OCI-M2 (cell line): ENCODE data around the gene KRTAP10-2.
"Not testable (repeated sequence)": the region's sequence is repeated elsewhere in the genome, so short reads cannot be mapped to it uniquely, and the experiment has no call there.

Source experiments
- DNase-seq: peaks from one replicate; lab custom pipeline; 2025; ENCODE audit not compliant: unreplicated experiment; lab: John Stamatoyannopoulos, UW

Gene KRTAP10-2

GRCh38 chr21:44568261-44568660, 17.0 kb upstream of the KRTAP10-2 start:
- DNase-seq = no peak

DNA sequence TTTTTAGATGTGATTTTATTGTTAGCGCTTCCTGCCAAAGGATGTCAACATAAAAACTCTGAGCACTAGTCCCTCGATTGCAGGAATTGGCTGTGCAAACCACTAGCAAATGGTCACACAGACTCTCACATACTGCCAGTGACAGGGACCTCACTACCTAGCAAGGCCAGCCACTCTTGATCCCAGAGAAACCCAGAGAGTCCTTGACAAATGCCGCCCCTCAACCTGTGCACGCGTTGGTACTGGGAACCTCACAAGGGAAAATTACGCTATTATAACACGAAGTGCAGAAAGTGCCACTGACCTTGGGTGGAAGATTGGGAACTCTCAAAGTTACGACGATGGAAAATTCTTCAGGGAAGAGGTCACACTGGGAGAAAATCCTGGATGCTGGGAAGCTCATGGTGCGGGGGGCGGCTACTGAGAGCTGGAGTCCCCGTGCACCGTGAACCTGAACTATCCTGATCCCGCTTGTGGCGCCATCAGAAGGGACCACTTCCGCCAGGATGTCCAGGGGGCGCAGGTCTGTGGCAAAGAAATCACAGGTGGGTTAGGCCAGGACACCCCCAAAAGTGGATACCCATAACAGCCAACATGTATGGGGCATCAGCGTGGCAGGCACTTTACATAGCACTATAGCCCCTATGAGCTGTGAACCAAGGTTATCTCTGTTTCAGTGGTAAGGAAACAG, 16.3 kb upstream of the KRTAP10-2 start:
- DNase-seq = no peak

DNA sequence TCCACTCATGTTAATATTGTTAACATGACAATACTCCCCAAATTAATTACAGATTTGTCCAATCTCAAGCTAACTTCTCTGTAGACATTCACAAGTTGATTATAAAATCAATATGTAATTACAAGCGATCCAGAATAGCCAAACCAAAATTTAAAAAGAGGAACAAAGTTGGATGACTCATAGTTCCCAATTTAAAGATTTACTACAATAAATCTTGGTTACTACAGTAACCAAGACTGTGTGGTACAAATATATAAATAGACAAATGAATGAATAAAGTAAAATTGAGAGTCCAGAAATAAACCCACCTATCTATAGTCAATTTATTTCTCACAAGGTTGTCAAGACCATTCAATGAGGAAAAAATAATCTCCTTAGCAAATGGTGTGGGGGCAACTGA, 15.1 kb upstream of the KRTAP10-2 start:
- DNase-seq = no peak

GRCh38 chr21:44564886-44565598, 13.7 kb upstream of the KRTAP10-2 start:
- DNase-seq = no peak

DNA sequence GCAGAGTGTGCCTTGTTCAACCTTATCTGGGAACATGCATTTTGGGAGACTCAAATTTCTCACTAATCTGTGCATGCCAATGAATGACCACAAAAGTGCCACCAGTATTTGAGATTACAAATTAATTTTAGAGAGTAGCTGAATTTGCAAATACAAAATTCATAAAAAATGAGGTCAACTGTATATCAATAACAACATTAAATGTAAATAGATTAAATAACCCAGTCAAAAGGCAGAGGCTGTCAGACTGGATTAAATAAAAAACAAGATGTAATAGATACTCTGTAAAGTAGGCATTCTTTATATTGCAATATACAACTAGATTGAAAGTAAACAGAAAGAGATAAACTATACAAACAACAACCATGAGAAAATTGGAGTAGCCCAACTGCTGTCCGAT, 12.8 kb upstream of the KRTAP10-2 start:
- DNase-seq = no peak

GRCh38 chr21:44558695-44559094, 7.4 kb upstream of the KRTAP10-2 start, which contains the start of gene KRTAP10-3:
KRTAP10-3 (minus strand) TSS chr21:44558795; CDS start chr21:44558715, 80 bp downstream.
- no peak for DNase-seq

DNA sequence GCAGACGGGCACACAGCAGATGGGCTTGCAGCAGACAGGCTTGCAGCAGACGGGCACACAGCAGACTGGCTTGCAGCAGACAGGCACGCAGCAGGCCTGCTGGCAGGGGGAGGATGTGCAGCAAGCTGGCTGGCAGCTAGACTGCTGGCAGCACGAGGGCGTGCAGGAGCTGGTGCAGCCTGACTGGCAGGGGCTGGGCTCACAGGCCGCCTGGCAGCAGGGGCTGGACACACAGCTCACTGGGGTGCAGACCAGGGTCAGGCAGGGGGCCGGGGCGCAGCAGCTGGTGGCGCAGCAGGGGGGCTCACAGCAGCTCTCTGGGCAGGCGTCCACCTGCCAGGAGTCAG, 7.0 kb upstream of the KRTAP10-2 start:
- DNase-seq = not testable (repeated sequence)

DNA sequence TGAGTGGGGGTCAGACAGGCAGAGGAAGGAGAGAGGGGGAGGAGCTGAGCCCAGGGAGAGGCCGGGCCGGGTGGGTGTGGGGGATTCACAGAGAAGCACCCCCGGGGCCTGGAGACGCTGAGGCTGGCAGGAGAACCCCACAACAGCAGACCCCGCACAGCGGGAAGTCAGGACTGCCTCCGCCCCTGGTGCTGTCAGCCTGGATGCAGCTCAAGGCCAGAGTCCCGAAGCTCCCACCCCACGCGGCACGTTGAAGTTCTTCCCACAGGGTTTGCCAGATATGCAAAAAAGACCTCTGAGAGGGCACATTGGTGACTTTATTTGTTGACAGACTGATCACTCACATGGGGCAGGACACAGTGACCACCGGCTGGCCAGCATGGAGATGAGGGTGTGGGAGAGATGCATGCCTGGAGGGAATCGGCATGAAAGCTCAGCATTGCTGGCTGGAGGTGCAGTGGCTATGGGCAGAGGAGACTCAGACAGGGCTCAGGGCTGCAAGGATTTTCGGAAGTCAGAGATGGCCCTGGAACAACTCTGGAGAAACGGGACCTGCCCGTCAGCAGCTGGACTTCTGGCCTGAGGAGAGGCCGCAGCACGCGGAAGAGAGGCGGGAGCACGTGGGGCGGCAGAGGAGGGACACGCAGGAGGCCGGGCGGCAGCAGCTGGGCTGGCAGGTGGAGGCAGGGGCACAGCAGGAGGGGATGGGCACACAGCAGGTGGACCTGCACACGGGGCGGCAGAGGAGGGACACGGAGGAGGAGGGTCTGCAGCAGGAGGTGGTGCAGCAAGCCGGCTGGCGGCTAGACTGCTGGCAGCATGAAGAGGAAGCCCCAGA, 6.4 kb upstream of the KRTAP10-2 start:
- no peak for DNase-seq

DNA sequence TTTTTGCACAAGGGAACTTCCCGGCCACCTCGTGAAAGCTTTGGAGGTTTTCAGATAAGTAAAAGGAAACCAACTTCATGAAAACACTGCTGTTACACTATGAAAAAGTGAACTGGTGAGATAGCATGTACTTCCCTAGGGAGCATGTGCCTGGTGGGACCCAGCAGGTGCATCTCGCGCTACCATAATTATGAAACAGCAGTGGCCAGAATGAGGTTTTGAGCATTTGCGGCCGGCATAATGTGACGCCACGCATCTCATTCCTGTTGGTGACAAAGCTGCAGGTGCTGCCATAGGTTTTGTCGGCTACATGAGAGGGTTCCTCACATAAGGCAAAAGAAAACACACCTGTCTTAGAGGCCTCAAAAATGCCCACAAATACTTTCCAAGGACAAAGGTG, 5.6 kb upstream of the KRTAP10-2 start:
- DNase-seq = no peak

DNA sequence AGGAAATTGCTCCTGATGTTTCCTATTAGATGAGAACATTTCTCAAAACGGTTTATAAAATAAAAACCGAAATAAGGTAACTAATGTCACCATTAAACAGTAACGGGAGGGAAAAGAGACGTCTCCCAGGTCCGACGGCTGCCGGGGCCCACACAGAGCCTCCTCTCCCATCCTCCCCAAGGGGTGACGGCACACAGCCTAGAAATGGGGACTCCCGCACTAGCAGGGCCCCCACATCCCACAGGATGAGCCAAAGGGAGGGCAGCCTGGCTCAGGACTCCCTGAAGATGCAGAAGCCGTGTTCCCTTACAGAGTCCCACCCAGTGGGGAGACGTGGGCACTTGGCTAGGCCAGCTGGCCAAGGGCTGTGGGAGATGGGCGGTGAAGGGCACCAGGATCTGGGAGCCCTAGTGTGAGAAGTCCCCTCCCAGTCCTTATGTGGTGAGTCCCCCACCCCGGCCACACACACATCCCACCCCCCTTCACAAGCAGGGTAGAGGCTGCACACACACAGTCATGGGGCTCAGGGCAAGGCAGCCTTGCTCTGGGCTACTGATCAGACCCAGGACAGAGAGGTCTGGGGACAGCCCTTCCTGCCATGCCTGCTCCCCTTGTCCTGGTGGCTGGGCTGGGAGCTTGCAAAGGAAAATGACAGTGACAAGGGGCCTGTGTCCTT, 4.0 kb upstream of the KRTAP10-2 start:
- DNase-seq = no peak

DNA sequence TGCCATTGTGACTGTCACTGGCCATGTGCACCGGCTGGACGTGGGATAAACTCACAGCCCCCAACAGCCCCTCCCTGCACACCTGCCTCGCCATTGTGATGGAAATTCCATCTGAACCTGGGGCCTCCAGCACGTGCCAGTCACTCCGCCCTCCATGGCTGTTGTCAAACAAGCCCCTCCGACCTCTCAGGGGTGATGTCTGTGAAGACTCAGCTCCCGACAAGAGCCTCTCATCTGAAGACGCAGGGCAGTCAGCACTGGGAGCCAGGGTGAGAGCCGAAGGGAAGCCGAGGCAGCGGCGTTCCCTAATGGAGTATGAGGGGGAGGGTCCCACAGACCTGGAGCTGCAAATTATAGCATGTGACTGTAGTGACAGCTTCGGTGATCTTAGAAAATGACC, 1.4 kb upstream of the KRTAP10-2 start:
- no peak for DNase-seq

DNA sequence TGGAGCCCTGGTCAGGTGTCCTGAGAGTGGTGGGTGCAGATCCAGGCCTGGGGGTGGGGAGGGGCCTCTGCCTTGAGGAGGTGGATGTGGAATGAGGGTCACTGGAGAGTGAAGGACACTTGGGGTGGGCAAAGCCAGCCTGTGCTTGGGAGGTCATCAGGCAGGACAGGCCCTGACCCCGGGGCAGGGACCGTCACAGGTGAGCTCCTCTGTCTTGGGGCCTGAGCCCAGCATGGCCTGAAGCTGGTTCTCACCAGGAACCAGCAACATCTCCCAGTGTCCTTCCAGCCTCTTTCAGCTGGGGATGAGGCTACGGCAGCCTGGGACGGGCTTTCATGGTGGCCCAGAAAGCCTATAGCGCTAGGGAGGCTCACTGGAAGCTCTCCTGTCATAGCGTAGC, 831 bp upstream of the KRTAP10-2 start:
- no peak for DNase-seq

GRCh38 chr21:44550807-44551206, 498 bp downstream of the KRTAP10-2 start:
- no peak for DNase-seq

GRCh38 chr21:44550285-44550684, 1.0 kb downstream of the KRTAP10-2 start:
- not testable (repeated sequence) for DNase-seq

- DNase-seq = no peak
These were observed 1.6 kb downstream of the KRTAP10-2 start for GRCh38 chr21:44549525-44550211.

DNA sequence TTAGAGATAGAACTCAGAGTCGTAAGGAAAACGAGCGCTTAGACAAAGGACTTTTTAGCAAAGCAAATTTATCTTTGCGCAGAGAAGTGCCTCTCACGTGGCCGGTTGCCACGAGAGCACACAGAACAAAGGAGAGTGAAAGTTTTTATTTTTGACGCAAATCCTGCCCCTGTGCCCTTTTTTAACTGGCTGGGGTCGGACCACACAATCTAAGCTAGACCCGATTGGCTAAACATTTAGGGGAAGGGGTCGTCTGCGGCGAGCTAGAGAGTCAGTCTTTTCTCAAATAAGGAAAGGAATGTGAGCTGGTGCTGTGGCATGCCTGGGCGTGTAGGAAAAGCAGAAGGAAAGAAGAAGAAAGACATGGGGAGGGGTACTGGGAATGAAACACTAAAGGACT, 2.4 kb downstream of the KRTAP10-2 start:
- no peak for DNase-seq

GRCh38 chr21:44548381-44548780, 2.9 kb downstream of the KRTAP10-2 start:
- DNase-seq = no peak

DNA sequence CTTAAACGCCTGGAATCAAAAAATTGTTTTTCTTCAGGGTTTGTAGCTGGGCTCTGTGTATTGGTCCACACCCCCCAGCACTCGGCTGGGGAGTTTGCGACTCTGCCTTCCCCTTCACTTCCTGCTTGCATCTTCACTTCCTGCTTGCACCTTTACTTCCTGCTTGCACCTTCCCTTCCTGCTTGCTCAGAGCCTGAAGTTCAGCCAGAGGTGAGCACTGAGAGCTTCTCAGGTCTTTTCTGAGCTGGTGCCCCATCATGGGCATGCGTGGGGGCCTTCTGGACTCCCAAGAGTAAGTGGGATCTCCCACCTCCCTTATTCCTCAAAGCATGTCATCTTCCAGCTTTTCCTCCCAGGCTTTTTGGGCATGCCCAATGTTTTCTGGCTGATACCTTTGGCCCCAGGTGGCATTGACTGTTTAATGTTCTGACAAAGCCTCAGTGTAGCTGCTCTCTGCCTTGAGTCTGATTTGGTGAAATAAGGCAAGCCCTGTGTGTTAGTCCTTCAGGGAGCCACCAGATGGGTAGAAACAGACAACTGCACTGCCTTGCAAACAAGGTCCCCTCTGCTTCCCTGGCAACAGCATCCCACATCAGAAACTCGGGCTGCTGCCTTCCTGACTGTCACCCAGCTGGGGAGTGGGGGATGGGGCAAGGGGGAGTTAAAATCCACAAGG, 3.5 kb downstream of the KRTAP10-2 start:
- DNase-seq = no peak

DNA sequence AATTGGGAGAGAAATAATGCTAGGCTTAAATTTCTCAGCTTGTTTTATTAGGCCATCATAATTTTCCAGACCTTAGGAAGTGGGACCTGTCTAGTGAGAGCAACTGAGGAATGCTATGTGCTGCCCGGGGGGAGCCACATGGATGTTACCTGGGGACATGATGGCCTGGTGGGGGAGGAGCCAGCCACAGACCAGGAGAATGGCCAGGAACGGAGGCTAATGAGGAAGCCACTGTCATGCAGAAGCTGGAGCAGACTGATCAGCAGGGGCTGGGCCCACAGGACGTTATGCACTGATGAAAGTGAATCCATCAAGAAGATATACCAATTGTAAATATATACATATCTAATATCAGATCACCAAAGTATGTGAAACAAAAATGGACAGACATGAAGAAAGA, 6.7 kb downstream of the KRTAP10-2 start:
- no peak for DNase-seq

DNA sequence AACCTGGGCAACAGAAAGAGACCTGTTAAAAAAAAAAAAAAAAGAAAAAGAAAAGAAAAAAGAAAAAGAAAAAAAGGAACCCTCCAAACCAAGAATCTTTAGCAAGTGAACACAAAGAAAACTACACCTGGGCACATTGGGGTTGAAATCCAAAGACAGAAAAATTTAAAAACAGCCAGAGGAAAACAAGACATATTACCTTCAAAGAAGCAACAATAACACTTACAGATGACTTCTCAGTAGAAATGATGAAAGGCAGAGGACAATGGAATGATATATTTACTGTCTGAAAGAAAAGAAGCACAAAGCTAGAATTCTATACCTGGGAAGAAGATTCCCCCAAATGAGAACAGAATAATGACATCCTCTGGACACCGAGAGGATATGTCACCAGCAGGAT, 8.6 kb downstream of the KRTAP10-2 start:
- no peak for DNase-seq
